Small intestine (tissue), 7 donors: ENCODE measurements around the gene HSFX4. TPM values are rescaled to one million over a fixed set of nuclear protein-coding genes. Genes with fewer than 3 reads are reported as not detected.
"Not testable (repeated sequence)": the region's sequence is repeated elsewhere in the genome, so short reads cannot be mapped to it uniquely, and the experiment has no call there.

Experiments used
- DNase-seq, 2 donors: peaks; one replicate each; pipeline versions ENCODE4 v3.0.0 to v3.0.0-alpha.2; 2013
- FAIRE-seq: peaks from 2 replicates; lab custom pipeline; 2012; peaks lifted over from hg19 to GRCh38; lab: Jason Lieb, UNC
- H3K27ac ChIP-seq, 3 donors: one replicate each; pipeline ENCODE4 v1.5.1; 2013; ENCODE audit warnings: low read length in 2 of 3, mild to moderate bottlenecking in 2 of 3, control low read depth in 1 of 3, inconsistent platforms in 1 of 3, low read depth in 1 of 3, moderate library complexity in 1 of 3
- H3K27me3 ChIP-seq, 3 donors: one replicate each; pipeline ENCODE4 v1.6.1; 2013; ENCODE audit warnings: low read length in 3 of 3, inconsistent platforms in 1 of 3; ENCODE audit not compliant: control insufficient read depth in 3 of 3, insufficient read depth in 3 of 3
- H3K36me3 ChIP-seq, 3 donors: one replicate each; pipeline ENCODE4 v1.6.1; 2013; ENCODE audit warnings: low read length in 3 of 3, inconsistent platforms in 1 of 3, low read depth in 1 of 3, mild to moderate bottlenecking in 1 of 3, moderate library complexity in 1 of 3; ENCODE audit not compliant: control insufficient read depth in 3 of 3, insufficient read depth in 2 of 3
- H3K4me1 ChIP-seq, 3 donors: one replicate each; pipeline ENCODE4 v1.6.1; 2013; ENCODE audit warnings: low read length in 2 of 3, inconsistent platforms in 1 of 3, low read depth in 1 of 3, mild to moderate bottlenecking in 1 of 3, moderate library complexity in 1 of 3; ENCODE audit not compliant: control insufficient read depth in 3 of 3, insufficient read depth in 2 of 3
- H3K4me3 ChIP-seq, 3 donors: one replicate each; pipeline ENCODE4 v1.5.1; 2013; ENCODE audit warnings: low read length in 3 of 3, control low read depth in 1 of 3, inconsistent platforms in 1 of 3, low read depth in 1 of 3, mild to moderate bottlenecking in 1 of 3, moderate library complexity in 1 of 3
- H3K9me3 ChIP-seq, 2 donors: one replicate each; pipeline ENCODE4 v1.6.1; 2013; ENCODE audit warnings: low read depth in 1 of 2, low read length in 1 of 2; ENCODE audit not compliant: control insufficient read depth in 2 of 2, insufficient read depth in 1 of 2
- WGBS, 3 donors: extraction: QIAGEN DNeasy Blood & Tissue Kit; methylation state at CpG; one replicate each; pipeline ENCODE4 v1.1.7; 2013; 5-methylcytosine and 5-hydroxymethylcytosine counted together
- polyA plus RNA-seq, 4 donors: library from polyadenylated mRNA; stranded (reverse) in 3 of 4; unstranded in 1 of 4; fragments of 200-250 nt in 3 of 4; fragments of 120-200 nt in 1 of 4; gene quantifications; one replicate each; pipeline versions ENCODE4 v1.2.1 to v1.2.3, GENCODE V29; 2013
- donor health status: healthy with polysubstance abuse.
- donor health status: control.
- donor health status: control.
- donor health status: Bipolar disorder and iron deficiency.
- donor health status: healthy.

Gene HSFX4
- polyA plus RNA-seq, 4 donors: 0.06 TPM; not detected in 3

GRCh38 chrX:149939655-149939904 is 10.2 kb downstream of the HSFX4 start:
- H3K27me3 ChIP-seq: no peaks in the 10 kb centered on the region
- FAIRE-seq (no peak), DNase-seq (no peak)
- WGBS, 3 donors: 2 to 46% (median 18%) methylated on average over 11 to 17 of the region's 17 CpGs
- H3K36me3 ChIP-seq: peaks cover 0 to 6% (median 0%) of the 10 kb centered on the region in 3 donors
- no peaks in the 10 kb centered on the region for H3K9me3 ChIP-seq
- no peaks in the 10 kb centered on the region for H3K4me1 ChIP-seq
- H3K27ac ChIP-seq: peak overlapping the region; percentile 75 to 99 (median 98)
- peak overlapping the region; percentile 22 to 69 (median 49) for H3K4me3 ChIP-seq

- Histone ChIP-seq H3K36me3 (peaks cover 0 to 6% (median 0%) of the 10 kb centered on the region in 3 donors), H3K4me1 (no peaks in the 10 kb centered on the region), H3K9me3 (no peaks in the 10 kb centered on the region), H3K27me3 (no peaks in the 10 kb centered on the region), H3K27ac (peak overlapping the region; percentile 75 to 99 (median 98)), H3K4me3 (peak overlapping the region; percentile 22 to 69 (median 49))
- 1 to 46% (median 22%) methylated on average over 22 to 27 of the region's 27 CpGs for WGBS, 3 donors
- DNase-seq: peak; percentile 94
- FAIRE-seq: peak; percentile 39
Measured at GRCh38 chrX:149939905-149940673, 10.7 kb downstream of the HSFX4 start.

GRCh38 chrX:149940674-149941024 is 11.3 kb downstream of the HSFX4 start:
- H3K4me1 ChIP-seq, H3K4me3 ChIP-seq, H3K27me3 ChIP-seq, H3K36me3 ChIP-seq, DNase-seq, H3K9me3 ChIP-seq, FAIRE-seq: not testable (repeated sequence)
- 10 to 44% (median 21%) methylated on average over 8 to 10 of the region's 11 CpGs for WGBS, 3 donors
- peak overlapping the region in 2 of 3 donors; percentile 53 to 61 for H3K27ac ChIP-seq

- DNase-seq, H3K36me3 ChIP-seq: not testable (repeated sequence)
Measured at GRCh38 chrX:149945087-149945670, 15.8 kb downstream of the HSFX4 start.

GRCh38 chrX:149945820-149946219 is 16.4 kb downstream of the HSFX4 start:
- H3K4me3 ChIP-seq, H3K9me3 ChIP-seq, DNase-seq, H3K36me3 ChIP-seq, H3K4me1 ChIP-seq, FAIRE-seq, H3K27ac ChIP-seq, H3K27me3 ChIP-seq: not testable (repeated sequence)
- WGBS, 3 donors: 80 to 94% (median 83%) methylated on average over 5 to 7 of the region's 9 CpGs

More at GRCh38 chrX:149945087-149945670, 15.8 kb downstream of the HSFX4 start:
- 77 to 93% (median 87%) methylated on average over 5 to 11 of the region's 11 CpGs for WGBS, 3 donors
- H3K4me1 ChIP-seq, H3K4me3 ChIP-seq, H3K9me3 ChIP-seq, H3K27ac ChIP-seq, H3K27me3 ChIP-seq, FAIRE-seq: not testable (repeated sequence)

GRCh38 chrX:149946932-149947331 is 17.6 kb downstream of the HSFX4 start:
- WGBS, 3 donors: no CpG with 5 or more reads among the region's 3 CpGs
- not testable (repeated sequence) for H3K9me3 ChIP-seq, H3K27me3 ChIP-seq, DNase-seq, H3K4me3 ChIP-seq, H3K27ac ChIP-seq, H3K4me1 ChIP-seq, FAIRE-seq, H3K36me3 ChIP-seq

- no peak for FAIRE-seq
- 46 to 84% (median 67%) methylated on average over 3 of the region's 3 CpGs for WGBS, 3 donors
Measured at GRCh38 chrX:149948016-149948415, 18.6 kb downstream of the HSFX4 start.

GRCh38 chrX:149949743-149950436 is 20.5 kb downstream of the HSFX4 start:
- no peaks in the 10 kb centered on the region for H3K27me3 ChIP-seq
- no peaks in the 10 kb centered on the region for H3K4me1 ChIP-seq
- peaks cover 0 to 6% (median 0%) of the 10 kb centered on the region in 3 donors for H3K36me3 ChIP-seq
- no peaks in the 10 kb centered on the region for H3K9me3 ChIP-seq
- no peak overlapping the region for H3K27ac ChIP-seq
- DNase-seq (no peak), FAIRE-seq (no peak)
- 46 to 57% (median 49%) methylated on average over 6 of the region's 6 CpGs for WGBS, 3 donors
- no peak overlapping the region for H3K4me3 ChIP-seq

More at GRCh38 chrX:149948016-149948415, 18.6 kb downstream of the HSFX4 start:
- H3K27me3 ChIP-seq: no peaks in the 10 kb centered on the region
- H3K9me3 ChIP-seq: no peaks in the 10 kb centered on the region
- no peak overlapping the region for H3K4me3 ChIP-seq
- peaks cover 0 to 6% (median 0%) of the 10 kb centered on the region in 3 donors for H3K36me3 ChIP-seq
- H3K4me1 ChIP-seq: no peaks in the 10 kb centered on the region
- DNase-seq: no peak
- no peak overlapping the region for H3K27ac ChIP-seq
